ENCODE results near the gene SSH2. TPM values are rescaled to one million over a fixed set of nuclear protein-coding genes. Genes with fewer than 3 reads are reported as not detected.

The SSH2 gene
- total RNA-seq, 1 donor from 2014 or later = 37.6 TPM

DNA sequence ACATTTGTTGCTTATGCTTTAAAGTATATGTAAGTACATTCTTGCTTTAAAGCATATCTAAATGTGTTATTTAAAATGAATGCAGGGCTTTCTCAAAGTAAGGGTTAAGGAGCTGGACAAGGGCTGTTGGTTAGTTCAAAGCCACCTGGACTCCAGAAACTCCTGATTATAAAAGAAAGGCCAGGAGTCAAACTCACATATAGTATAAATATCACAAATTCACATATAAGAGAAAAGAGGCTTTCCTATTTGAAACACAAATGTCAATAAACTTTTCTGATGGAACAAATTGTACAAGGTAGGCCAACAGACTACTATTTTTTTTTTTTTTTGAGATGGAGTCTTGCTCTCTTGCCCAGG is 222.8 kb downstream of the SSH2 start:
- TF ChIP-seq POLR2AphosphoS5 (IDR thresholded peaks at IDR 0.05; ENCODE audit: insufficient read depth in 1 of 2, low read depth in 1 of 2) (no peak), POLR2A (IDR thresholded peaks at IDR 0.05) (no peak)
- TF ChIP-seq, protein P1, sequence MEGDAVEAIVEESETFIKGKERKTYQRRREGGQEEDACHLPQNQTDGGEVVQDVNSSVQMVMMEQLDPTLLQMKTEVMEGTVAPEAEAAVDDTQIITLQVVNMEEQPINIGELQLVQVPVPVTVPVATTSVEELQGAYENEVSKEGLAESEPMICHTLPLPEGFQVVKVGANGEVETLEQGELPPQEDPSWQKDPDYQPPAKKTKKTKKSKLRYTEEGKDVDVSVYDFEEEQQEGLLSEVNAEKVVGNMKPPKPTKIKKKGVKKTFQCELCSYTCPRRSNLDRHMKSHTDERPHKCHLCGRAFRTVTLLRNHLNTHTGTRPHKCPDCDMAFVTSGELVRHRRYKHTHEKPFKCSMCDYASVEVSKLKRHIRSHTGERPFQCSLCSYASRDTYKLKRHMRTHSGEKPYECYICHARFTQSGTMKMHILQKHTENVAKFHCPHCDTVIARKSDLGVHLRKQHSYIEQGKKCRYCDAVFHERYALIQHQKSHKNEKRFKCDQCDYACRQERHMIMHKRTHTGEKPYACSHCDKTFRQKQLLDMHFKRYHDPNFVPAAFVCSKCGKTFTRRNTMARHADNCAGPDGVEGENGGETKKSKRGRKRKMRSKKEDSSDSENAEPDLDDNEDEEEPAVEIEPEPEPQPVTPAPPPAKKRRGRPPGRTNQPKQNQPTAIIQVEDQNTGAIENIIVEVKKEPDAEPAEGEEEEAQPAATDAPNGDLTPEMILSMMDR (IDR thresholded peaks at IDR 0.05) = no peak
- no peaks in the 10 kb centered on the region for H3K27me3 ChIP-seq
- peaks cover 26% of the 10 kb centered on the region for H3K4me1 ChIP-seq
- intact Hi-C loops (cut with DNase I) = no loop called here
- H3K4me3 ChIP-seq = no peak overlapping the region
- no peak for DNase-seq (ENCODE audit: extremely low spot score in 2 of 2)
- peak overlapping the region; percentile 55 for H3K27ac ChIP-seq
- peaks cover 0 to 2% of the 10 kb centered on the region in 2 donors for H3K36me3 ChIP-seq
- H3K9me3 ChIP-seq = no peaks in the 10 kb centered on the region

DNA sequence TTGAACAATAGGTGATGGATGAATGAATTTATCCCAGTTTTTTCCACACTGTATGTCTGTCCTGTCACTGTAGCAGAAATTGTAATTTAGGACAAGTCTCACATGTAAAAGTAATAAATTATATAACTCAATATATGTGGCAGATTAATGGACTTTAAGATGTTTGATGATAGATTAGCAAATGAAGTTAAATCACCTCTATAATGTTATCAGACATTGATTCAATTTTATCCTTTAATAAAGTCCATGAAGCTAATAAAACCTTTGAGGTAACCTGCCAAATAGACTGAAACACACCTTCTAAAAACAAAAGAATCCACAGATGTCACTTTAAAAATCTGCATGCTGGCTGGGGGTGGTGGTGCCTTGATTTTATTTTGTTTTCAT is 224.0 kb downstream of the SSH2 start:
- intact Hi-C loops (cut with DNase I) = no loop called here
- Histone ChIP-seq H3K36me3 (peaks cover 0 to 10% of the 10 kb centered on the region in 2 donors), H3K27me3 (no peaks in the 10 kb centered on the region), H3K4me1 (peaks cover 26% of the 10 kb centered on the region), H3K4me3 (no peak overlapping the region), H3K9me3 (no peaks in the 10 kb centered on the region), H3K27ac (peak overlapping the region; percentile 55)
- DNase-seq (ENCODE audit: extremely low spot score in 2 of 2) = no peak
- TF ChIP-seq, protein P1 (IDR thresholded peaks at IDR 0.05) = no peak
- no peak for TF ChIP-seq POLR2A (IDR thresholded peaks at IDR 0.05)
- no peak for TF ChIP-seq POLR2AphosphoS5 (IDR thresholded peaks at IDR 0.05; ENCODE audit: insufficient read depth in 1 of 2, low read depth in 1 of 2)

DNA sequence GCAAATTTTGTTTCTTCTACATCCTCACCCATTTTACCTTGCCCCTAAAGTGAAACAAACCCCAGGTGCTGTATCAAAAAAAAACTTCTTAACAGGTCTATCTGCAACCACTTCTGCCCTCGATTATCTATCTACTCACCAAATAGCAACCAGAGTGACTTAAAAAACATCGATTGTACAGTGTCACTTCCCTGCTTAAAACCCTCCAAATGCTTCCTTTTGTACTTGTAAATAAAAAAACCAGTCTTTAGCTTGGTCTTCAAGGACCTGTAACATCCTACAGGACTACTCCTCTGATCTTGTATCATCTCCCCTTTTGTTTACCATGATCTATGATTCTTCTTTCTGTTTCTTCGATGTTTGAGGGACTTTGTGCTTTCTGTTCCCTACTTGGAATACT is 224.6 kb downstream of the SSH2 start:
- DNase-seq (ENCODE audit: extremely low spot score in 2 of 2) = no peak
- Histone ChIP-seq H3K36me3 (peaks cover 0 to 10% of the 10 kb centered on the region in 2 donors), H3K9me3 (no peaks in the 10 kb centered on the region), H3K27me3 (no peaks in the 10 kb centered on the region), H3K4me3 (no peak overlapping the region), H3K4me1 (peaks cover 23% of the 10 kb centered on the region), H3K27ac (peak overlapping the region; percentile 55)
- intact Hi-C loops (cut with DNase I) = no loop called here
- TF ChIP-seq POLR2A (IDR thresholded peaks at IDR 0.05) (no peak), POLR2AphosphoS5 (IDR thresholded peaks at IDR 0.05; ENCODE audit: insufficient read depth in 1 of 2, low read depth in 1 of 2) (no peak)
- TF ChIP-seq, protein P1 (IDR thresholded peaks at IDR 0.05) = no peak

DNA sequence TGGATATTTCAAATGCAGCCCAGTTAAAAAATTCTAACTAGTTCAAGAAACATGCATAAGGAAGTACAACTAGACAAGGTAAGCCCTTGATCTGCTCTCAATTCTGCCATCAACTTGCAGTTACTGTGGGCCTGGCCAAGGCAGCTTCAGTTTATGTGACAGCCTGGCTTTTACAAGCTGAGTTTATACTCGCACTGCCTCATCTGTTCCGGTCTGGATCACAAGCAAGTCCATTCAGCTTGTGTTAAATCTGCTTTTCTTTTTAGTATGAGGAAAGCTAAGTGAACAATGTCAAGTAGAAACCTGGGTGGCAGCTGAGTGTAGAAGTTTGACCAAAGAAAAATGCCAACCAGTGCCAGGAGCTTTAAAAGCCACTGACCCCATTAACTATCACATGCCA is 230.7 kb downstream of the SSH2 start:
- Histone ChIP-seq H3K9me3 (no peaks in the 10 kb centered on the region), H3K36me3 (peaks cover 0 to 18% of the 10 kb centered on the region in 2 donors), H3K4me1 (peaks cover 14% of the 10 kb centered on the region), H3K27ac (no peak overlapping the region), H3K27me3 (no peaks in the 10 kb centered on the region), H3K4me3 (no peak overlapping the region)
- TF ChIP-seq POLR2AphosphoS5 (IDR thresholded peaks at IDR 0.05; ENCODE audit: insufficient read depth in 1 of 2, low read depth in 1 of 2) (no peak), POLR2A (IDR thresholded peaks at IDR 0.05) (no peak)
- TF ChIP-seq, protein P1 (IDR thresholded peaks at IDR 0.05) = no peak
- no peak for DNase-seq (ENCODE audit: extremely low spot score in 2 of 2)
- intact Hi-C loops (cut with DNase I) = no loop called here

DNA sequence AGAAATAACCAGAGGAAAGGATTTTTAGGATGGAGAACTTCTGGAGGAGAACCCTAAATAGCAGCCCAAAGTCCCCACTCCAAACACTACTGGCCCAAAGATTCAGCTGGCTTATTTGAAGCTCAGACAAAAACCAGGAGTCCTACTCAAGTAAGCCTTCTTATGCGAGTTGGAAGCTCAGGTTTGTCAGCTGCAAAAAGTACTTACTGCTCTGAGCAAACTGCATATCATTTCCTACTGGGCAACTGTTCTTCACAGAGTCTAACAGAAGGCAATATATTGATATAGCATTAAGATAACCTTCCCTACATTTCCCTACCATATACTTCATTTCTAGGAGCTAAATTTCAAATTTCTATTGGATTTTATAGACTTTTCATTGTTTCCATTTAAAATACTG is 231.2 kb downstream of the SSH2 start:
- TF ChIP-seq POLR2AphosphoS5 (IDR thresholded peaks at IDR 0.05; ENCODE audit: insufficient read depth in 1 of 2, low read depth in 1 of 2) (no peak), POLR2A (IDR thresholded peaks at IDR 0.05) (no peak)
- TF ChIP-seq, protein P1 (IDR thresholded peaks at IDR 0.05) = no peak
- no peak overlapping the region for H3K4me3 ChIP-seq
- intact Hi-C loops (cut with DNase I) = no loop called here
- H3K27ac ChIP-seq = no peak overlapping the region
- H3K27me3 ChIP-seq = no peaks in the 10 kb centered on the region
- no peak for DNase-seq (ENCODE audit: extremely low spot score in 2 of 2)
- no peaks in the 10 kb centered on the region for H3K9me3 ChIP-seq
- H3K4me1 ChIP-seq = peaks cover 14% of the 10 kb centered on the region
- peaks cover 0 to 18% of the 10 kb centered on the region in 2 donors for H3K36me3 ChIP-seq
